GM12874 (cell line): Measurements from ENCODE around the gene GCSAM.

Experiments used
- TF ChIP-seq, protein P1 (sequence below): IDR thresholded peaks from 2 replicates; pipeline ENCODE4 v1.5.1; 2011; ENCODE audit warnings: low read depth, mild to moderate bottlenecking, control low read depth, low read length, moderate library complexity; ENCODE audit not compliant: insufficient read depth

GCSAM gene

DNA sequence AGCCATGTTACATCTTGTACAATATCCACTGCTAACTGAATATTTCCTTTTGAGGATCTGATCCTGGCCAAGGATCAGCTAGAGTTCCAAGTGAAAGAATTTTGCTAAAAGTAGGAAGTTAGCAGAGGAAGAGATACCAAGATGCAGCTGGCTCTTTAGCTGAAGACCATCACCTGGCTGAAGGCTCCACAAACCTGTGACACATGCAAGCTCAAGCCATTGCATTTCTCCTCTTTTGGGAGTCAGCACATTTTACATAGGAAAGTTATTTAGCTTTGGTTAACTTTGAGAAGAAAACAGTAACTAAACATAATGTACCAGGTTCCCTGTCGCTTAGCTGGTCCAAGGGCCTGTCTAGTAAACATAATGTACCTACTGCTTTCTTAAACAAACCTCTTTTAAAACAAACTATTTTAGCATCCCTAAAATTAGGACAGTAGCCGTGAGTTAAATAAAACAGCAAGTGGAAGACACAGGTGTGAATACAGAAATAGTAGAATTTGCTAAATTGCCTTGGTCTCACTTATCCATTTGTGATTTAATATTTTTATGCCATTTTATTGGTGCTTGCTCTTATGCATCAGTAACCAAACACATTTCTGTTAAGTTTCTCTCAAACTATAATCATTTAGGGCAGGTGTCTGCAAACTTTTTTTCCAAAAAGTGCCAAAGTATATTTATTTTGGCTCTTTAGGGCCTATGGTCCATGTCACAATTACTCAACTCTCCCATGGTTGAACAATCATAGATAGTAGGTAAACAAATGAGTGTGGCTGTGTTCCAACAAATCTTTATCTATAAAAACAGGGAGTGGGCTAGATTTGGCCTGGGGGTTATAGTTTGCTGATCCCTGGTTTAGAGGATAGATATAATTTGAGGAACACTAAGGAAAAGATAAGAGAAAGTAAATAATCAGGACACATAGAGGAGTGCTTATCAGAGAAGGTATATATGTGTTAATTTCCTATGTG is 11.2 kb downstream of the GCSAM start:
- TF ChIP-seq, protein P1, sequence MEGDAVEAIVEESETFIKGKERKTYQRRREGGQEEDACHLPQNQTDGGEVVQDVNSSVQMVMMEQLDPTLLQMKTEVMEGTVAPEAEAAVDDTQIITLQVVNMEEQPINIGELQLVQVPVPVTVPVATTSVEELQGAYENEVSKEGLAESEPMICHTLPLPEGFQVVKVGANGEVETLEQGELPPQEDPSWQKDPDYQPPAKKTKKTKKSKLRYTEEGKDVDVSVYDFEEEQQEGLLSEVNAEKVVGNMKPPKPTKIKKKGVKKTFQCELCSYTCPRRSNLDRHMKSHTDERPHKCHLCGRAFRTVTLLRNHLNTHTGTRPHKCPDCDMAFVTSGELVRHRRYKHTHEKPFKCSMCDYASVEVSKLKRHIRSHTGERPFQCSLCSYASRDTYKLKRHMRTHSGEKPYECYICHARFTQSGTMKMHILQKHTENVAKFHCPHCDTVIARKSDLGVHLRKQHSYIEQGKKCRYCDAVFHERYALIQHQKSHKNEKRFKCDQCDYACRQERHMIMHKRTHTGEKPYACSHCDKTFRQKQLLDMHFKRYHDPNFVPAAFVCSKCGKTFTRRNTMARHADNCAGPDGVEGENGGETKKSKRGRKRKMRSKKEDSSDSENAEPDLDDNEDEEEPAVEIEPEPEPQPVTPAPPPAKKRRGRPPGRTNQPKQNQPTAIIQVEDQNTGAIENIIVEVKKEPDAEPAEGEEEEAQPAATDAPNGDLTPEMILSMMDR: no peak

DNA sequence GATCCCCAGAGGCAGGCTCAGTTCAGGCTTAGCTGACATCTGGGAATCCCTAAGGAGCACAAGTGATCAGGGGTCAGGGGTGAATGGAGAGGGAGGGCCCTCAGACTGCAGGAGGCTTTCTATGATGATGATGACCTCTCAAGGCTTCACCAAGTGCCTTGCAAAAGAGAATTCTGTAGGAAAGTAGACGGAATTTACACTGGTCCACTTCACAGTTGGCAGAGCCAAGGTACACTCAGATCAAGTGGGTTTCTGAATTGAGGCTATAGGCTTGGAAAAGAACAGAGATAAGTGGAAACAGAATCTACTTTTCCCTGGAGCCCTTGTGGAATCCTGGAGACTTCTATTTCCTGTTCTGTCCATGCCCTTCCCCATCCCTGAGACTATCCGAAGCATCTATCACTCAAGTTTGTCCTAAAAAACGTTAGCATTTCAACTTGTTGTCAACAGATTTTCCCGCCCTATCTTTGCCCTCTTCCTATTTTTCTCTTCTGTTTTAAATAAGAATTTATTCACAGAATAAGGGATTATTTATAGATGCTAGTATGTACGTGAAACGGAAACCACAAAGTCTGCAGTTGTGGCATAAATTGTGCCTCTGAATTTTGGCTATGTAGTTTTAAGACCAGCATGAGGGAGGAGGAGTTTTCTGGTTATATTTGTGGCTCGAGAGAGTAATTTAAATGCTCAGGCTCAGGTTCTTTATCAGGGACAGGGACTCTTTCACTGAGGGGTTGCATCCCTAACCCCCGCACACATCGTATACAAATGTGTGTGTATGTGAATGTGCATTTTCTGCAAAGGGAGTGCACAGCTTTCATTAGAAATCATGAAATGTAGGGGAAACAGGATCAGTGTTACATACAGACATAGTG is 12.8 kb downstream of the GCSAM start:
- TF ChIP-seq, protein P1: no peak

DNA sequence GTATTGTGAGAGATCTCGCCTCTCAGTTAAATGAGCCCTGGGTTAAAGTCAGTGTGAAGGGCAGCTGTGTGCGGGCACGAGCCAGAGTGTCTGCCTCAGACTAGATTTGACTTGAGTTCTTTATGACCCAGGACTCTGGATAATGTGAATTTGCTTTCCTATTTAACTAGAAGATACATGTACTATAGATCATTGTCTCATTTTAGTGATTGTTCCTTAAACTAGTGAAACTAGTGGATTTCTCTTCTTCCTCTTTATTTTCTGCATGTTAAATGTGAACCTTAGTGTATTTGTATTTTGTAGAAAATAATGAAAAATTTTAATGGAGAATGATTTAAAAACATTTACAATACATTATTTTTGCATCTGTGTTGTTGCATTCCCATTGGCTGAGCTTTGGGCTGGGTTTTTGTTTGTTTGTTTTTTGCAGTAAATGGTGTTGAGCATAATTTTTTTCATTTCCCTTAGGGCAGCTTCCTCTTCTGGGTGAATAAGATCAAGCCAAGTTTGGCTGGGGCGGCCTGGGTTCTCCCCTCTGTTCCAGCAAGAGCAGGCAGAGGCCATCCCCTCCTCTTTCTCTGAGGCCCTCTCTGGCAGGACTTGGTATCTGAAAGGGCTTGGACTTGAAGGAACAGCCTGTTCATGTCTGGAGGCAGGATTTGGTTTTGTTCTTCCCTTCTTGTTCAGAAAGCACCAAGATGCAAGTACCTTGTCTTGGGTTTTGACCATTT is 15.0 kb downstream of the GCSAM start:
- TF ChIP-seq, protein P1: no peak

- TF ChIP-seq, protein P1: no peak
Observed at GRCh38 chr3:112117415-112117814, 15.6 kb downstream of the GCSAM start.

DNA sequence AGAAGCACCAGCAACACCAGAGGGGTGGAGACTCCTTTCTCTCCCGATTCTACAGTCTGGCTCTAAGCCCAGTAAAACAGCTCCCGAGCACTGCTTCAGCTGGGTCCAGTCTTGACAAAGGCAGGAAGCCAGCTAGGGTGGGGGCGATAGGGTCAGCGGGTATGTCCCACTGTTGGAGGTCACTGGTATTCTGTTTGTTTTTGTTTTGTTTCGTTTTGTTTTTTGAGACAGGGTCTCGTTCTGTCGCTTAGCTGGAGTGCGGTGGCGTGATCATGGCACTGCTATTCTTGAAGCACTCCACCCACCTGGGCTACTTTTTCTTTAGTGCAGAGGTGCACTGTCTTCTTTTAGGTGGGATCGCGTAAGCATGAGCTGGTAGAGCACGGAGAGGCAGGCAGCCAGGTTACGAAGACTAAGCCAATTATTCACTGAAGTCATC is 16.3 kb downstream of the GCSAM start:
- TF ChIP-seq, protein P1: no peak

DNA sequence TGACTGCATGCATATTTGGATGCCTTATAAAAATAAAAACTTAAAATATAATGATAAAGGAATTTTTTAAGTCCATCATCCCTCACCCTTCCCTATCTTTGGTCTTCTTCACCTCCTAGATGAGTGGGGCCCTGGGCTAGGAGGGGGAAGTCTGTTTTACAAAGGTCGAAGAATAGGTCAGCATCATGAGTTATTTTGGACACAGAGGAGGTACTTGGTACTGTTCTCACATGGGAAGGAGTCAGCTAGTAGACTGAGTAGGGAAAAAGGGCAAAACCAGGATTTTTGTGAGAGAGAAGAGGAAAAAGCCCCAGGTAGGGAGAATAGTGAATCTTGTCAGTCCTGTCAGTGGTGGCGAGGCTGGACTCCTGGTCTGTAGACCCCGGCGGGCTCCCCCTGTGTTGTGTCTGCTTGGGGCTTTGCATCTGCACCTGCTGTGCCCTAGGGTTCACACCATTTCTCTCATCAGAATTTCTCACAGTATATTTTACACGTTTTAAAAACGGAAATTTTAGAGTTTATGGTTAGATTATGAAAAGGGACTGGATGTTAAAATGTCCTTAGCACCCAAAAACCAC is 17.2 kb downstream of the GCSAM start:
- TF ChIP-seq, protein P1: no peak
